NCI-H2171 (cell line): ENCODE results near the gene TREX2.
A peak's percentile ranks its signal among the peaks of the same experiment; 100 is the strongest.

Experiments
- DNase-seq: peaks from one replicate; lab custom pipeline; 2025; lab: John Stamatoyannopoulos, UW

Gene TREX2

DNA sequence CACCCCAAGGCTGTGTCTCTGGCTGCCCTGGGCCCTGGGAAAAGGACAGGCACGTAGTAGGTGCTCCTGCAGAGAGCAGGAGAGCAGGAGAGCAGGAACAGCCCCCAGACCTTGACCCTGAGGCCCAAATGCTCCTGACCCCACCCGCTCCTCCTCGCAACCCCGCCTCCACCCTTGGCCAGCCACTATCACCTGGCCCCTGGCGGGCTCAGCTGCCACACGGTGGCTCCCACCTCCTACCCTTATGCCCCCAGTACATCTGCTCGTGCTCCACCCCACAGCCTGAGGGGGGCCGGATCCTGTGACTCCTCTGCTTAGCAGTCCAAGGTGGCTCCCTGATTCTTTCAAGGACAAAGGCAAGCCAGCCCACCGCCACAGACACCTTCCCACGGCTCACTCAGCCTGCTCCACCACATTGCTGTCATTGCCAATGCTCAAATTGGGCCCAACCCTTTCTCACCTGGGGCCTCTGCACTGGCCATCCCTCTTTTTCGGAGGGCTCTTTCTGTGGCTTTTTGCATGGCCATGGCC lies 30.0 kb upstream of the TREX2 start:
- no peak for DNase-seq

- DNase-seq: no peak
These were observed 29.4 kb upstream of the TREX2 start for GRCh38 chrX:153475271-153475670.

GRCh38 chrX:153474718-153475117 lies 28.9 kb upstream of the TREX2 start:
- DNase-seq: no peak

DNA sequence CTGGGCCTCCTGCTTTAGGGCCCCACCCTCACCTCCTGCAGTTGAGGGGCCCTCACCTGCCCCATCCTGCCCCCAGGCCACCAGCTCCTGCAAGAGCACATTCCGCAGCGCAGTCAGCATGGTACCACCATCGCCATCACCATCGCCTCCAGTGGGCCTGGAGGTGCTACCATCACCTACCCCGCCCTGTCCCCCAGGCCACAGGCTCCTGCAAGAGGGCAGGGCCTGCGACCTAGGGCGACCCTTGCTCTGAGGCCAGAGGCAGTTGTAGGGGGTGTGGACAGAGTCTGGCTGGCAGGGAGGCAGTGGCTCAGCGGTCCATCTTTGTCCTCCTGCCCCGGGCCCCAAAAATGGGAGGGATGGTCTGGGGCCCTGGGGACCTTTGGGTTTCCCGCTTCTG lies 28.4 kb upstream of the TREX2 start:
- no peak for DNase-seq

DNA sequence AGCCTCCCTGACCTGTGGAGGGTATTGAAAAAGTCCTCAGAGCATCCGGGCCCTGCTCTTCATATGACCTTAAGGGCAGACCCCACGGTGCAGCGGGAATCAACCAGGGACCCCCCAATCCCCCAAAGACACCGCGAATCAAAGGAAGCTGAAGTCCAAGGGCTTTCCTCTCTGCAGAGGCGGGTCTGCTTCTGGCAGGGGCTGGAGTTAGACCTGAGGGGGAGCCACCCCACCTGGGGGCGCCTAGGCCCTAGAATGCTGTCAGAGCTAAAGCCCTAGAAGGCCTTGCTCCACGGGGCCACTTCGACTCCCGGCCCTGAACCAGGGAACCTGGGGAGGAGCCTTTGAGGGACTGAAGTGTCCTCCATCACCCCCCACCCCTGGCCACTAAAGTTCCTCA lies 27.3 kb upstream of the TREX2 start:
- no peak for DNase-seq

DNA sequence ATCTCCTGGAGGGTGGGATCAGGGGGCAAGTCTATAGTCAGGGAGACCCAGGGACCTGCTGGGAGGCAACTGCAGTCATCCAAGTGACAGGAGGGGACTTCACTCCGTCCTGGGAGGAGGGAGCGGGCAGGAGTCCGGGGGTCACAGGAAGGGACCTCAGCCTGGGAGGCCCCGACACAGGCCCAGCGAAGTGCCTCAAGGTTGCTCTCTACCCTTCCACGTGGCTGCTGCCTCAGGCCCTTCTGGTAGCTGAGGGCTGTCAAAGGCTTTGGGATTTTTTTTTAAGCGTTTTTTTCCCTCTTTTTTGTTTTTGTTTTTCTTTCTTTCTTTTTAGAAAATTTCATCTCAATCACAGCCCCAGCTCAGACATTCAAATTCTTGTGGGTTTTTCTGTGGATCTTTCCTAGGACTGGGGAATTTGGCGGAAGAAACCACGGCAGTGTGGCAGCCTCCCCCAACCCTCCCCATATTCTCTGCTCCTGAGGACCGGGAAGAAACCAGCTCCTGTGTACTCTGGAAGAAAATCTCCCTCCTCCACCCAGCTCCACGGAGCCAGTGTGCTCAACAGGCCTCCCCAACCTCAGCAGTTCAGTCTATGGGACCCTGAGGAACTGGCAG lies 25.9 kb upstream of the TREX2 start:
- DNase-seq: no peak

GRCh38 chrX:153470411-153471363 lies 24.8 kb upstream of the TREX2 start, which contains the start of gene HAUS7:
Gene HAUS7, minus strand, starts transcription at chrX:153470576. Its CDS starts 19 bp downstream, at chrX:153470557.
- peak; percentile 77 for DNase-seq

DNA sequence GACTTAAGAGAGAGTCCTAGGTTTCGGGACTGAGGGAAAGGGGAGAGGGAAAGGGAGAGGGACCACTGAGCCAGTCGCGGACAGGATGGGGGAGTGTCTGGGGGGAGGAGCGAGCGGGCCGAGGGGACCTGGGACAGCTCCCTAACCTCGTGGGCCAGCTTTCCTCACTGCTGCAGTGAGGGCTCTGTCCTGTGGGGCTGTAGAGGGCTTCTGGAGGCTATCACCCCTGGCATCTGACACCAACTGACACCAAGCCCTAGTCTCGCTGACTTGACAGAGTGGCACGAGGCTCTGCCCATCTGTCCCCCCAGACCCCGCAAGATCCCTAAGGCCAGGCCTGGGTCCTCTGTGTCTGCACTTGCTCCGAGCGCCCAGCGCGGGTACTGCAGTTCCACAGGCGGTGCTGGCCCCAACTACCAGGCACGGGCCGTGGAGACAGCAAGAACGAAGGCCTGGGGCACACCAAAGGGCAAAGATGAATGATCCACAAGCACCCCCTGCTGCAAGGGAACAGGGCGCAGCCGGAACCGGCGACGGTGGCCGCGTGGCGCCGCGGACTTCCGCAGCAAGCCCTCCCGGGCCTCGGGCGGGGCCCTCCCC lies 24.1 kb upstream of the TREX2 start:
- no peak for DNase-seq

DNA sequence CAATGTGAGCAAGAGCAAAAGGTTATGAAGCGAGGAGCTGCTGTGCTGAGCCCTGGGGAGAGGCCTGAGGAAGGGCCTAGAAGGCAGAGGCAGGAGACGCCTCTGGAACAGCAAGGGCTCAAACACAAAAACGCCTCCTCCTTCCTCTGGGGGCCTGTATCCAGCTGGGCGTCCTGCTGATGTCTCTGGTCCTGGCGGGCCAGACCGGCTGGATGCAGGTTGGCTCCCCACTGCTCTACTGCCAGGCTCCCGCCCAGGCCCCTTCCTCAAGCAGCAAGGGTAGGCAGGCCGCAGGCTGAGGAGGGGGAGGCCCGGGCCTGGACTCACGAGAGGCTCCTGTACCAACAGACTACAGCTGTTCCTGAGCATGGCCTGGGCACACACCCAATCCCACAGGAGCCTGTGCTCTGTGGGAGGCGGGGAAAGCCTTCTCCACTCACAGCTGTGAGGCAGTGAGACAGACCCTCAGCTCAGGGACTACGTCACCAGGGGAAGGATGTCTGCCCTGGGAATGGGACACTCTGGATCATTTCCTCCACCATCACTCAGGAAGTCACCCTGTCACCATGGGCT lies 22.2 kb upstream of the TREX2 start:
- DNase-seq: no peak

- no peak for DNase-seq
These were observed 20.0 kb upstream of the TREX2 start for GRCh38 chrX:153465691-153466380.

DNA sequence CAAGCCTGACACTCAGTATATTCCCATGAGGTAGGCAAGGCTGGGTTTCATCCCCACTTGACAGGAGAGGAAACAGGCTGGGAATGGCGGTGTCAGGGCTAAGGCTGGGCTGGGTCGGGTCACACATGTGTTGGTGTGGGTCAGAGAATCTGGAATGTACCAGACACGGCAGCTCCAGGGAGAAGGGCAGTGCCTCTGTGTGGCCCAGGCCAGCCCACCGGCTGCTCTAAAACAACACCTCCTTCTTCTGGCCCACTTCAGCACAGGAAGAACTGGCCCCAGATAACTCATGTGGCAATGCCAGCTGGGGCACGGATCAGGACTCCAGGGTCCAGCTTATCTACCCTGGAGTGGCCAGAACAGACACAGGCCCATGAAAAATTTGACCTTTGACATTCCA lies 18.3 kb upstream of the TREX2 start:
- DNase-seq: no peak

DNA sequence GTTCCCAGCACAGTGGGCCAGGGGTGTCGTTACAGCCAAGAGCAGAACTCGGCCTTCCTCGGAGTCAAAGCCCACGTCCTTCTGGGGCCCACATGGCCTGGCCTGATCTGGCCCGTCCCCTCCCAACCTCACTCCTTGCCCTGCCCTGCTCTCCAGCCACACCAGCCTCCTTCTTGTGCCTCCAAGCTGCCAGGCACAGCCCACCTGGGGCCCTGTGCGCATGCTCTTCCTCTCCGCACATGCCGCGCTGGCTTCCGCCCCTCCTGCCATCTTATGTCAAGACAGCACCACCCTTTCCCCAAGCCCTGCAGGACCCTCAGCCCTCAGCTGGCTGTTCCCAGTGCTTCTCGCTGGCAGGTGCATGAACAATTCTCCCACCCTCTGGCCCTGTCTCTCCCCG lies 17.7 kb upstream of the TREX2 start:
- DNase-seq: no peak

- DNase-seq: no peak
These were observed 17.2 kb upstream of the TREX2 start for GRCh38 chrX:153463031-153463430.

GRCh38 chrX:153462291-153462690 lies 16.4 kb upstream of the TREX2 start:
- no peak for DNase-seq

DNA sequence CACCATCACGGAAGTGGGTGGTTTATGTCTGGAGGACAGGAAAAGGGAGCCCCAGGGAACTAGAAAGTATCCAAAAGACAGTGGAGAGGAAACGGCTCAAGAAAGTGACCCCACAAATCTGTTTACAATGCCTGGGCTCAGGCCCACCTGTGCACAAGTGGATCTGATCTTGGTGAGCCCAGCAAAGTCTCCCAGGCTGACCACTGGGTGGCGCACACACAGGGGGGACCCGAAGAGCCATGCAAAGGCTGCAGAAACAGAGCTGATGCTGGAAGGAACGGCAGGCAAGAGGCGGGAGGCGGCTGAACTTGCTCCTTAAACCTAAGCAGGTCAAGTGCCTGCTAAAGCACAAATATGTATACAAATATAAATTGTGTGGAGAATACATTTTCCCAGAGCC lies 15.0 kb upstream of the TREX2 start:
- DNase-seq: peak; percentile 22

GRCh38 chrX:153459986-153460385 lies 14.1 kb upstream of the TREX2 start:
- no peak for DNase-seq

DNA sequence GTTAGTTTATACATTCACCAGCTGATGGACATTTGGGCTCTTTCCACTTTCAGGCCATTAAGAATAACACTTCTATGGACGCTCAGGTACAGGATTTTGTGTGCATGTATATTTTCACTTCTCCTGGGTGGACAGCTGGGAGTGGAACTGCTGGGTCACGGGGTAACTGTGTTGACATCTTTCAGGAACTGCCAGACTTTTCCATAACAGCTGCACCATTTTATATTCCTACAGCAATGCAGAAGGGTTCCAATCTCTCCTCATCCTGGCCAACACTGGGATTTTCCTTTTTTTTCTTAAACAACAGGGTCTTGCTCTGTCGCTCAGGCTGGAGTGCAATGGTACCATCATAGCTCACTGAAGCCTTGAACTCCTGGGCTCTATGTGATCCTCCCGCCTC lies 12.6 kb upstream of the TREX2 start:
- no peak for DNase-seq

- DNase-seq: no peak
These were observed 12.1 kb upstream of the TREX2 start for GRCh38 chrX:153457827-153458466.

- DNase-seq: no peak
These were observed 11.4 kb upstream of the TREX2 start for GRCh38 chrX:153457136-153457825.

DNA sequence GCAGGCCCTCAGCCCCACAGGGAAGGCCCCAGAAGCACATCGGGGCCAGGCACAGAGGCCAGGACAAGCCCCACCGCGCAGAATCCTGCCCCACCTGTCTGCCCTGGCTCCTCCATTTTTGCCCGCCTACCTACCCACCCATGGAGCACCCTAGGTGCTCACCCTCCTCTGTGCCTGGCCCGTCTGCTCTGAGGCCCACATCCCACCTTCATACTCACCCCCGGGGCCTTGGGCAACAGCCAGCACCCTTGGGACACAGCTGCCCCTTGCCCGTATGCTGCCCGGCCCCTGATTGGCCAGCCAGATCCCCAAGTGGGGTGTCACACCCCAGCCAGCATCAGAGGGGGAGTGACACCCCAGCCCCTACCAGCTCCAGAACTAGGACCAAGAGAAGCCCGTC lies 10.8 kb upstream of the TREX2 start:
- no peak for DNase-seq

GRCh38 chrX:153456161-153456560 lies 10.3 kb upstream of the TREX2 start:
- no peak for DNase-seq
